Activated CD8-positive, alpha-beta memory T cell treated with anti-CD3 and anti-CD28 coated beads for 36 hours (primary cell): ENCODE data around the gene PLD4. TPM values are rescaled to one million over a fixed set of nuclear protein-coding genes. Genes with fewer than 3 reads are reported as not detected.
"Not testable (repeated sequence)": the region's sequence is repeated elsewhere in the genome, so short reads cannot be mapped to it uniquely, and the experiment has no call there.

Source experiments
- CTCF ChIA-PET: fragments of 350-600 bp; sonication (Branson Sonifier 250); formaldehyde crosslinking; loops from one replicate; lab custom pipeline; 2021; ENCODE audit warnings: antibody characterized with exemption; lab: Charles Lee
- POLR2A ChIA-PET: fragments of 350-600 bp; sonication (Branson Sonifier 250); formaldehyde crosslinking; loops from one replicate; lab custom pipeline; 2021; ENCODE audit warnings: antibody characterized with exemption; lab: Charles Lee
- total RNA-seq, 2 experiments: library from RNA; stranded (reverse); gene quantifications; one replicate each; pipeline ENCODE4 v1.2.3, GENCODE V29; 2021

The PLD4 gene
- not detected for total RNA-seq

- POLR2A ChIA-PET, result no interaction called here
- CTCF ChIA-PET, result no interaction called here
Observed at GRCh38 chr14:104924421-104925213, at the start of gene PLD4. TSS of gene PLD4 (plus strand) at chr14:104924879. CDS start at chr14:104927141, 2,262 bp downstream.

DNA sequence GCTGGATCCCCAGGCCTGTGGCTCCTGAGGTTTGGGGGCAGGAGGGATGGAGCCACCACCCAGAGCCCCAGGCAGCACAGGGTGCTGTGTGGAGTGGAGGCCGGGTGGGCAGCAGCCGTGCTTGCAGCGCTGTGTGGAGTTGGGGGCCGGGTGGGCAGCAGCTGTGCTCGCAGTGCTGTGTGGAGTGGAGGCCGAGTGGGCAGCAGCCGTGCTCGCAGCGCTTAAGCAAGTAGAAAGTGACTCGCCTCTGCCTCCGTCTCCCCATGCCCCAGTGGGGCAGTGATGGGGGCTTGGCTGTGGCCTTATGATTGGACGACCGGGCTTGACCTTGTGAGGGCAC lies 49.3 kb upstream of the PLD4 start:
- ChIA-PET POLR2A (no interaction called here), CTCF (no interaction called here)

GRCh38 chr14:104875811-104876210 lies 48.9 kb upstream of the PLD4 start:
- ChIA-PET POLR2A (no interaction called here), CTCF (no interaction called here)

GRCh38 chr14:104876251-104876699 lies 48.4 kb upstream of the PLD4 start:
- CTCF ChIA-PET, result no interaction called here
- POLR2A ChIA-PET, result no interaction called here

DNA sequence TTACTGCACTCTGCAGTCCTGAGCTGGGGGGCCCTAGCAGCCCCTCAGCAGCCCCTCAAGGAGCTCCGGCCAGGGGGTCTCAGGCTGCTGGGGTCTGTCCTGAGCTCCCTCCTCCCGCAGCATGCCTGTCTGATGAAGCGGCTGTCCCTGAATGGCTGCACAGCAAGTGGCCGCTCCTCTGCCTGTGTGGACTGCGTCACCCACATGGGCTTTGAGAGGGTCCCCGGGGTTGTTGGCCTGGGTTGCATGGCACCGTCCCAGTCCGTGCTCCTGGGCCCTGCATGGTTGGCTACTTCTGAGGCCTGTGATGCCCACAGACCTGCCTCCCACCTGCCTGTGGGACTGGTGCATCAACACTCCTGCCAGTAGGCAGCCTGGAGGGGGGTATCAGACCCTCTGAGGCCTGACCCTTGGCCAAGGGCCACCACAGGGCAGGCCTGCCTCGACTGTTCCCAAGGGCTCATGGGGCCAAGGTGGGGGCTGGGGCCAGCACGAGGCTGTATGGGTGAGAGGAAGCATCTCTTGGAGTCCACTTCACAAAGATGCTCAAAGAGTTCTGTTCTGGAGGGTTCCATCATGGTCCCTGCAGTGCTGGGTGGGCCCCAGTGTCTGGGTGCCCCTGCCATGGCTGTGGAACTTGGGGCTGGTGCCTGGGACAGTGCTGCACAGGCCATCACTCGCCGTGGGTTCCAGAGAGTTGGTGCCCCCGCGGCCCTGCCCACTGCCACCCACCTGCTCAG lies 47.4 kb upstream of the PLD4 start:
- CTCF ChIA-PET, result no interaction called here
- POLR2A ChIA-PET, result no interaction called here

DNA sequence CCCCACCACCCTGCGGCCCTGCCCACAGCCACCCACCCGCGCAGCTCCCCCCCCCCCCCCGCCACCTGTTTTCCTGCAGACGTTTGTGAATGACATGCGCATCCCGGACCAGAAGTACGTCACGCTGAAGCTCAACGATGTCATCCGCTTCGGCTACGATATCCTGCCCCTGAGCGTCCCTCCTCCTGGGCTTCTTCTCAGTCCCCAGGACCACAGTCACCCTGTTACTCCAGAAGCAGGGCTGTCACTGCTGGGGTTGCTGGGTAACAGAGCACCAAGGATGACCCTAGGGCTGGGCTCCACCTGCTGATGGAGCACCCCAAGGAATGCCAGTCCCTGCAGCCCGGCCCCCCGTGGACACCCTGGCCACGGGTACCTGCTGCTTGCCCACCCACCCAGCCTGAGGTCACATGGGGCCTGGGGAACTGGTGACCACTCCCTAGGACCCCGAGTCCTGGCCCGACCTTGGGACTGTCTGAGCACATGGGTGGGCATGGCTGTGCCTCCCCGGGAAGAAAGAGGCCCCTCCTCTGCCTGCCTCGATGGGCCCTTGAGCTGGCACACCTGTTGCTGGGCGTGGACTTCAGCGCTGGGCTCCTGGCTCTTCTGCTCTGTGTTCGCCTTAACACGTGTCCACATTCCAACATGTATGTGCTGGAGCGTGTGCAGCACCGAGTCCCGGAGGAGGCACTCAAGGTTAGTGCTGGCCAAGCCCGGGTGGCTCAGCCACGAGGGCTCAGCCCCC lies 46.7 kb upstream of the PLD4 start:
- ChIA-PET POLR2A (no interaction called here), CTCF (no interaction called here)

- CTCF ChIA-PET, result no interaction called here
- POLR2A ChIA-PET, result no interaction called here
Observed at GRCh38 chr14:104878582-104878981, 46.1 kb upstream of the PLD4 start.

GRCh38 chr14:104879201-104879982 lies 45.3 kb upstream of the PLD4 start:
- ChIA-PET POLR2A (no interaction called here), CTCF (no interaction called here)

- POLR2A ChIA-PET, result no interaction called here
- CTCF ChIA-PET, result no interaction called here
Observed at GRCh38 chr14:104879983-104880565, 44.6 kb upstream of the PLD4 start.

GRCh38 chr14:104880584-104881210 lies 44.0 kb upstream of the PLD4 start:
- ChIA-PET POLR2A (interaction anchor here (0.5 kb wide), 1 partner anchor 190 kb away, joined by 3 read pairs; no protein-coding TSS in a partner anchor), CTCF (no interaction called here)

DNA sequence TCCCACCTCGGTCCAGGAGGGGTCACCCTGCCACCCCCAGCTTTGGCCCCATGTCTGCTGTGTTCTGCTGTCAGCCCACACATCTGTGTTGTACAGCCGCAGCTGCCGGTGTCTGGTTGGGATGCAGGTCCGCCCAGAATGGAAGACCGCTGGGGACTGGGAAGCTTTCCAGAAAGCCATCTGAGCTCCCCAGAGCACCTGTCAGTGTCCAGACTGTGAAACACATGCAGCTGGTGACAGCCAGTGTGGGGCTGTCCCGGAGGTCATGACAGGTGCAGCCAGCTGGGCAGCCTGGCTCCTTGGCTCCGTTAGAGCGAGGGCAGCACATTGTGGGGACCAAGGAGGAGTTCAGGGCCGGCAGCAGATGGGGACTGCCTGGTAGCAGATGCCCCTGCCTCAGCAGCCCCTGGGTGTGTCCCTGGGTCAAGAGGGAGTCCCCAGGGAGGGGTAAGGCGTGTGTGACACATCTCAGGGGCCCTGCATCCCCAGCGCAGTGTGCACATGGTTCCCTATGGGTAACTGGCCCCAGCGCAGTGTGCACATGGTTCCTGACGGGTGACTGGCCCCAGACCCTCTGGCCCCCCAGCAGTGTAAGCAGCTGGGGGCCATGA lies 43.2 kb upstream of the PLD4 start:
- CTCF ChIA-PET, result no interaction called here

GRCh38 chr14:104882325-104882973 lies 42.2 kb upstream of the PLD4 start:
- ChIA-PET POLR2A (no interaction called here), CTCF (no interaction called here)

More for the DNA sequence above, 43.2 kb upstream of the PLD4 start:
- POLR2A ChIA-PET, result interaction anchor here (0.5 kb wide), 1 partner anchor 191 kb away, joined by 3 read pairs; no protein-coding TSS in a partner anchor

DNA sequence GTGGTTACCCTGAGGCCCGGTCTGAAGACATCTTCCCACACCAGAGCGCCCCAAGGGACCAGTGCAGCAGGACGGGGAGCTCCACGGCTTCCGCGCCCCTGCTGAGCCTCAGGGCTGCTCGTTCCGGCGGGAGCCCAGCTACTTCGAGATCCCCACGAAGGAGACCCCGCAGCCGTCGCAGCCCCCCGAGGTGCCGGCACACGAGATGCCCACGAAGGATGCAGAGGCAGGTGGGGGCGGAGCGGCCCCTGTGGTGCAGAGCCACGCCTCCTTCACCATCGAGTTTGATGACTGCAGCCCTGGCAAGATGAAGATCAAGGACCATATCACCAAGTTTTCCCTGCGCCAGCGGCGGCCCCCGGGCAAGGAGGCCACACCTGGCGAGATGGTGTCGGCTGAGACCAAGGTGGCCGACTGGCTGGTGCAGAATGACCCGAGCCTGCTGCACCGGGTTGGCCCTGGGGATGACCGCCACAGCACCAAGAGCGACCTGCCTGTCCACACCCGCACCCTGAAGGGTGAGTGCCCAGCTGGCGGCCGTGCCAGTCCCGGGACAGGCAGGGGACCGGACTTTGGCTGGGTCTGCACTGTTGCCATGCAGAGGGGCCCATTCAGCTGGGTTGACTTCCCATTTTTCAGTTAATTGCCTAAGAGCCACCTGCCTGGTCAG lies 41.6 kb upstream of the PLD4 start:
- ChIA-PET CTCF (no interaction called here), POLR2A (no interaction called here)

DNA sequence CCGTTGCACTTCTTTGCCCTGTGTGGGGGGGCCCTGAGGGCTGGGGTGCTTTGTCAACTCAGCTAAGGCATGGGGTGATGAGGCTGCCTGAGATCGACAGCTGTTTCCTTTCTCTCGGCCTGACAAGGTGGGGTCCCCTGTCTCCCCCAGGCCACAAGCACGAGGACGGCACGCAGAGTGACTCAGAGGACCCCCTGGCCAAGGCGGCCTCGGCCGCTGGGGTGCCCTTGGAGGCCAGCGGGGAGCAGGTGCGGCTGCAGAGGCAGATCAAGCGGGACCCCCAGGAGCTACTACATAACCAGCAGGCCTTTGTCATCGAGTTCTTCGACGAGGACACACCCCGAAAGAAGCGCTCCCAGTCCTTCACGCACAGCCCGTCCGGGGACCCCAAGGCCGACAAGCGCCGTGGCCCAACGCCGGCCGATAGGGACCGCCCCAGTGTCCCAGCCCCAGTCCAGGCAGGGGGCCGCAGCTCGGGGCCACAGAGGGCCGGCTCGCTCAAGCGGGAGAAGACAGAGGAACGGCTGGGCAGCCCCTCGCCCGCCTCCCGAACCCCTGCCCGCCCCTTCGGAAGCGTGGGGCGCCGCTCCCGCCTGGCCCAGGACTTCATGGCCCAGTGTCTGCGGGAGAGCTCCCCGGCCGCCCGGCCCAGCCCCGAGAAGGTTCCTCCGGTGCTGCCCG lies 40.9 kb upstream of the PLD4 start:
- CTCF ChIA-PET, result no interaction called here
- POLR2A ChIA-PET, result no interaction called here

DNA sequence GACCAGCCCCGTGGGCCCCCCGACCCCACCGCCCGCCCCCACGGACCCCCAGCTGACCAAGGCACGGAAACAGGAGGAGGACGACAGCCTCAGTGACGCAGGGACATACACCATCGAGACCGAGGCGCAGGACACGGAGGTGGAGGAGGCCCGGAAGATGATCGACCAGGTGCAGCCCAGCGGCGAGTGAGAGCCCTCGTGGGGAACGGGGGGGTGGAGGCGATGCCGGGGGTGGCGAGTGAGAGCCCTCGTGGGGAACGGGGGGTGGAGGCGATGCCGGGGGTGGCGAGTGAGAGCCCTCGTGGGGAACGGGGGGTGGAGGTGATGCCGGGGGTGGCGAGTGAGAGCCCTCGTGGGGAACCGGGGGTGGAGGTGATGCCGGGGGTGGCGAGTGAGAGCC lies 40.3 kb upstream of the PLD4 start:
- POLR2A ChIA-PET, CTCF ChIA-PET: not testable (repeated sequence)

- ChIA-PET CTCF (no interaction called here), POLR2A (no interaction called here)
Observed at GRCh38 chr14:104885031-104885972, 39.4 kb upstream of the PLD4 start.
